Spleen (tissue), 11 donors: ENCODE data around the gene PACS1. TPM values are rescaled to one million over a fixed set of nuclear protein-coding genes. Genes with fewer than 3 reads are reported as not detected.

Experiments
- DNase-seq: peaks from one replicate; pipeline ENCODE4 v3.0.0-alpha.2; 2020
- H3K27ac ChIP-seq, 8 donors: fragments of 200-600 bp; sonication (generic) in 7 of 8; 1 replicate in 4 of 8; 2 replicates in 4 of 8; pipeline versions ENCODE4 v1.5.0 to v1.8.0; 2016 to 2021; ENCODE audit warnings: inconsistent platforms in 4 of 8, mild to moderate bottlenecking in 4 of 8, moderate library complexity in 1 of 8
- H3K27me3 ChIP-seq, 7 donors: fragments of 200-600 bp; sonication (generic) in 6 of 7; replicated peaks in 1 of 7; 1 replicate in 4 of 7; 2 replicates in 3 of 7; pipeline versions ENCODE4 v1.5.0 to v1.8.0; 2016 to 2021; ENCODE audit warnings: inconsistent platforms in 3 of 7, mild to moderate bottlenecking in 1 of 7
- H3K36me3 ChIP-seq, 6 donors: fragments of 200-600 bp; sonication (generic) in 5 of 6; 1 replicate in 4 of 6; 2 replicates in 2 of 6; pipeline versions ENCODE4 v1.5.0 to v1.8.0; 2016 to 2021; ENCODE audit warnings: inconsistent platforms in 2 of 6
- H3K4me1 ChIP-seq, 6 donors: fragments of 200-600 bp; sonication (generic) in 5 of 6; 1 replicate in 3 of 6; 2 replicates in 3 of 6; pipeline versions ENCODE4 v1.5.0 to v1.8.0; 2016 to 2021; ENCODE audit warnings: inconsistent platforms in 3 of 6
- H3K4me3 ChIP-seq, 8 donors: fragments of 200-600 bp; sonication (generic) in 7 of 8; 1 replicate in 4 of 8; 2 replicates in 4 of 8; pipeline versions ENCODE4 v1.5.0 to v1.8.0; 2016 to 2021; ENCODE audit warnings: inconsistent platforms in 4 of 8, mild to moderate bottlenecking in 4 of 8, moderate library complexity in 2 of 8
- H3K9me3 ChIP-seq, 8 donors: fragments of 200-600 bp; sonication (generic) in 7 of 8; 1 replicate in 4 of 8; 2 replicates in 4 of 8; pipeline versions ENCODE4 v1.5.0 to v1.8.0; 2016 to 2021; ENCODE audit warnings: inconsistent platforms in 4 of 8
- POLR2A ChIP-seq, 3 donors: fragments of 450-650 bp; IDR thresholded peaks; one replicate each; pipeline ENCODE4 v1.5.1; 2017; ENCODE audit warnings: antibody characterized with exemption in 3 of 3, mild to moderate bottlenecking in 1 of 3
- POLR2AphosphoS5 ChIP-seq, 3 donors: sonication (generic); formaldehyde crosslinking; IDR thresholded peaks; one replicate each; pipeline ENCODE4 v1.5.1; 2017; ENCODE audit warnings: antibody characterized with exemption in 3 of 3
- WGBS, 5 donors: extraction: QIAGEN DNeasy Blood & Tissue Kit in 3 of 5; methylation state at CpG; one replicate each; pipeline versions ENCODE4 v1.1.5 to v1.1.7; 2013 to 2018; 5-methylcytosine and 5-hydroxymethylcytosine counted together
- intact Hi-C: fragments of 100-400 bp; cut with DNase I; formaldehyde crosslinking; loops from one replicate; pipeline ENCODE4 v1.15.0; 2023; ENCODE audit warnings: low total_unique reads
- polyA plus RNA-seq, 3 donors: library from polyadenylated mRNA; stranded (reverse); fragments of 200-250 nt; gene quantifications; one replicate each; pipeline ENCODE4 v1.2.1, GENCODE V29; 2013
- total RNA-seq, 7 donors: library from RNA; depleted of rRNA in 3 of 7; stranded (reverse); fragments of >200 nt in 3 of 7; fragmentation: NEBNext Ultra II Directional in 4 of 7; extraction: Animal tissue kit (Norgen Biotek cat#: 25700) in 4 of 7; gene quantifications; one replicate each; pipeline versions ENCODE4 v1.1.0 to v1.2.1, GENCODE V29; 2016 to 2021
- TF ChIP-seq, protein P1 (sequence below), 11 experiments: fragments of 200-600 bp in 7 of 11; fragments of 450-650 bp in 4 of 11; sonication (generic) in 4 of 11; IDR thresholded peaks in 8 of 11; conservative IDR thresholded peaks in 3 of 11; 1 replicate in 7 of 11; 2 replicates in 4 of 11; pipeline versions ENCODE4 v1.4.0 to v1.8.0; 2016 to 2021; ENCODE audit warnings: antibody characterized with exemption in 11 of 11, inconsistent platforms in 4 of 11, mild to moderate bottlenecking in 1 of 11
- donor health status: healthy with polysubstance abuse.
- donor health status: DM: no; HTN: no; CAD: no; lungs with moderate emphysema.
- donor health status: DM: no; HTN: no; CAD: no.
- donor health status: Bipolar disorder and iron deficiency.
- donor health status: healthy.
- donor health status: DM: no; HTN: no; CAD: no.
- donor health status: DM: yes; HTN: yes; CAD: no.

The PACS1 gene
- total and polyA plus RNA-seq, 10 donors = 20.6 to 126 (median 98.8) TPM

DNA sequence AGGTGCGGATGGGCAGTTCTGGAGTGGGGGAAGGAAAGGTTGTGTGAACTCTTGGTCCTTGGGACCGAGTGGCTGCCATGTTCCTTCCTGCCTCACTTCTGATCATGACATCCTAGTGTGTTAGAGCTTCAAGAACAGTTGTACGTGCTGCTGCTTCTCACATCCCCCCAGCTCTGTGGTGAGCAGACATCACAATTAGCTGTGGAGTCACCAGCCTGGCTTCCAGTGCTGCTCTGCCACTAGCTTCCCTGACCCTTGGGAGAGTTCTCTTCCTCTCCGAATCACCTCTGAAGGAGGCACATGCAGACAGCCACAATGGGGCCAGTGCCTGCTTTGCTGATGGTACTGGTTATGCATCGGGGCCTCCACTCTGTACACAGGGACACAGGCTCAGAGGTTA lies 192.1 kb downstream of the PACS1 start:
- H3K36me3 ChIP-seq = peaks cover 0 to 67% (median 20%) of the 10 kb centered on the region in 6 donors

DNA sequence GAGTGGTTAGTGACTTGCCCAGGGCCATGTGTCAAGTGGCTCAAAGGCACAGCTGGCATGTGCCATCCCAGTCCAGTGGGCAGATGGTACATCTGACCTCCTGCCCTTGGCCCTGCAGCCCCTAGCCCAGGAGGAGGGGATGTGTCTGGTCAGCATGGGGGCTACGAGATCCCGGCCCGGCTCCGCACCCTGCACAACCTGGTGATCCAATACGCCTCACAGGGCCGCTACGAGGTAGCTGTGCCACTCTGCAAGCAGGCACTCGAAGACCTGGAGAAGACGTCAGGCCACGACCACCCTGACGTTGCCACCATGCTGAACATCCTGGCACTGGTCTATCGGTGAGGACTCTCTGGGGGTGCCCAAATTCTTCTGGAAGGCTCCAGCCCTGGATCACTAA lies 192.6 kb downstream of the PACS1 start:
- Histone ChIP-seq H3K27ac (no peak overlapping the region), H3K27me3 (peaks cover 0 to 2% (median 0%) of the 10 kb centered on the region in 7 donors), H3K4me1 (peaks cover 8 to 40% (median 26%) of the 10 kb centered on the region in 6 donors), H3K9me3 (no peaks in the 10 kb centered on the region), H3K36me3 (peaks cover 0 to 67% (median 20%) of the 10 kb centered on the region in 6 donors), H3K4me3 (no peak overlapping the region)
- TF ChIP-seq POLR2AphosphoS5 (IDR thresholded peaks at IDR 0.05) (no peak), POLR2A (IDR thresholded peaks at IDR 0.05) (no peak)
- TF ChIP-seq, protein P1, sequence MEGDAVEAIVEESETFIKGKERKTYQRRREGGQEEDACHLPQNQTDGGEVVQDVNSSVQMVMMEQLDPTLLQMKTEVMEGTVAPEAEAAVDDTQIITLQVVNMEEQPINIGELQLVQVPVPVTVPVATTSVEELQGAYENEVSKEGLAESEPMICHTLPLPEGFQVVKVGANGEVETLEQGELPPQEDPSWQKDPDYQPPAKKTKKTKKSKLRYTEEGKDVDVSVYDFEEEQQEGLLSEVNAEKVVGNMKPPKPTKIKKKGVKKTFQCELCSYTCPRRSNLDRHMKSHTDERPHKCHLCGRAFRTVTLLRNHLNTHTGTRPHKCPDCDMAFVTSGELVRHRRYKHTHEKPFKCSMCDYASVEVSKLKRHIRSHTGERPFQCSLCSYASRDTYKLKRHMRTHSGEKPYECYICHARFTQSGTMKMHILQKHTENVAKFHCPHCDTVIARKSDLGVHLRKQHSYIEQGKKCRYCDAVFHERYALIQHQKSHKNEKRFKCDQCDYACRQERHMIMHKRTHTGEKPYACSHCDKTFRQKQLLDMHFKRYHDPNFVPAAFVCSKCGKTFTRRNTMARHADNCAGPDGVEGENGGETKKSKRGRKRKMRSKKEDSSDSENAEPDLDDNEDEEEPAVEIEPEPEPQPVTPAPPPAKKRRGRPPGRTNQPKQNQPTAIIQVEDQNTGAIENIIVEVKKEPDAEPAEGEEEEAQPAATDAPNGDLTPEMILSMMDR (IDR thresholded peaks at IDR 0.05 in 8 of 11, conservative IDR thresholded peaks at IDR 0.05 in 3 of 11) = no peak
- intact Hi-C loops = no loop called here
- WGBS, 5 donors = 91 to 99% (median 95%) methylated on average over 7 to 12 of the region's 12 CpGs
- peak; percentile 71 for DNase-seq

More for the DNA sequence above, 192.1 kb downstream of the PACS1 start:
- TF ChIP-seq POLR2AphosphoS5 (IDR thresholded peaks at IDR 0.05) (no peak), POLR2A (IDR thresholded peaks at IDR 0.05) (no peak)
- TF ChIP-seq, protein P1 (IDR thresholded peaks at IDR 0.05 in 8 of 11, conservative IDR thresholded peaks at IDR 0.05 in 3 of 11) = no peak
- no peak for DNase-seq
- H3K27ac ChIP-seq = no peak overlapping the region
- WGBS, 5 donors = 91 to 96% (median 94%) methylated on average over 4 to 5 of the region's 5 CpGs
- intact Hi-C loops = no loop called here
- no peaks in the 10 kb centered on the region for H3K9me3 ChIP-seq
- peaks cover 0 to 8% (median 0%) of the 10 kb centered on the region in 7 donors for H3K27me3 ChIP-seq
- H3K4me1 ChIP-seq = peaks cover 8 to 40% (median 22%) of the 10 kb centered on the region in 6 donors
- H3K4me3 ChIP-seq = no peak overlapping the region

DNA sequence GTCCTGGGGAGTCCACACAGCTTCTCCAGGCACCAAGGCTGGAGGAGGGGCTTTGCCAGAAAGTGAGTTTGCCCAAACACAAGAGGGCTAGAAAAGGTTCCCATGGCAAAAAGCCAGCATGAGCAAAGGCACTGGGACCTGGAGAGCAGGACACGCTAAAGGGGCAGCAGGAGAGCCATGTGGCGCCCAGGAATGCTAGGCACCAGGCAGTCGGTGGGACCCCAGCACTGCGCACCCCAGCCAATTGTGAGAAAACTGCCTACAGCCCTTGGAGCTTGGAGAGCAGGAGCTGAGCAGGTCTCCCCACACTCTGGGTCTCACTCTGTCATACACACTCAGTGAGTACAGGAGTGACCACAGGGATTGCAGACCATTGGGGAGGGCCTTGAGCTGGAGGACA lies 193.2 kb downstream of the PACS1 start:
- Histone ChIP-seq H3K36me3 (peaks cover 0 to 67% (median 20%) of the 10 kb centered on the region in 6 donors), H3K4me1 (peaks cover 8 to 41% (median 29%) of the 10 kb centered on the region in 6 donors), H3K27me3 (no peaks in the 10 kb centered on the region), H3K4me3 (no peak overlapping the region), H3K27ac (no peak overlapping the region), H3K9me3 (no peaks in the 10 kb centered on the region)
- intact Hi-C loops = no loop called here
- WGBS, 5 donors = 93 to 99% (median 96%) methylated on average over 4 of the region's 4 CpGs
- DNase-seq = peak; percentile 56
- TF ChIP-seq, protein P1 (IDR thresholded peaks at IDR 0.05 in 8 of 11, conservative IDR thresholded peaks at IDR 0.05 in 3 of 11) = no peak
- TF ChIP-seq POLR2AphosphoS5 (IDR thresholded peaks at IDR 0.05) (no peak), POLR2A (IDR thresholded peaks at IDR 0.05) (no peak)

DNA sequence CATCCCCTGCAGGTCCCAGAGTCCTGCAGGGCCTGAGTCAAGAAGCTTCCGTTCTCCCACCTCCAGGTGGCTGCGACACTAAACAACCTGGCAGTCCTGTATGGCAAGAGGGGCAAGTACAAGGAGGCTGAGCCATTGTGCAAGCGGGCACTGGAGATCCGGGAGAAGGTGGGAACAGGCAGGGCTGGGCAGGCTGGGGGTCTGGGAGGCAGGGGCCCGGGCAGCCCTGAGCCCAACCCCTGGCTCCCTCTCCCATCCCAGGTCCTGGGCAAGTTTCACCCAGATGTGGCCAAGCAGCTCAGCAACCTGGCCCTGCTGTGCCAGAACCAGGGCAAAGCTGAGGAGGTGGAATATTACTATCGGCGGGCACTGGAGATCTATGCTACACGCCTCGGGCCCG lies 193.7 kb downstream of the PACS1 start:
- TF ChIP-seq, protein P1 (IDR thresholded peaks at IDR 0.05 in 8 of 11, conservative IDR thresholded peaks at IDR 0.05 in 3 of 11) = no peak
- TF ChIP-seq POLR2AphosphoS5 (IDR thresholded peaks at IDR 0.05) = no peak
- TF ChIP-seq POLR2A (IDR thresholded peaks at IDR 0.05) = no peak
- no peaks in the 10 kb centered on the region for H3K27me3 ChIP-seq
- 94 to 99% (median 97%) methylated on average over 5 to 10 of the region's 10 CpGs for WGBS, 5 donors
- intact Hi-C loops = no loop called here
- no peak overlapping the region for H3K4me3 ChIP-seq
- no peak overlapping the region for H3K27ac ChIP-seq
- H3K9me3 ChIP-seq = no peaks in the 10 kb centered on the region
- peaks cover 0 to 67% (median 20%) of the 10 kb centered on the region in 6 donors for H3K36me3 ChIP-seq
- DNase-seq = peak; percentile 74
- peaks cover 3 to 36% (median 23%) of the 10 kb centered on the region in 6 donors for H3K4me1 ChIP-seq
